ENCODE measurements around the gene GMPPA.

- TF ChIP-seq POLR2AphosphoS5 (IDR thresholded peaks at IDR 0.05) (no peak), CTCF (IDR thresholded peaks at IDR 0.05) (no peak), POLR2A (IDR thresholded peaks at IDR 0.05) (no peak)
These were observed 15.1 kb downstream of the GMPPA start for GRCh38 chr2:219513787-219514186.
